GM13977 (cell line): ENCODE results near the gene ANKRD9.

ENCODE experiments used
- DNase-seq: peaks from one replicate; pipeline ENCODE4 v3.0.0; 2012; ENCODE audit warnings: low spot score
- CTCF ChIP-seq: IDR thresholded peaks from 2 replicates; pipeline ENCODE4 v1.5.1; 2012; ENCODE audit warnings: mild to moderate bottlenecking, control low read depth; ENCODE audit not compliant: insufficient read depth; ENCODE audit errors: extremely low read depth, missing control alignments
- in situ Hi-C: fragments of 300-500 bp; cut with MboI; formaldehyde crosslinking; loops from one replicate; pipeline ENCODE4 v1.12.0; 2022; ENCODE audit warnings: low sequenced_read_pairs, low pct_unique_long_range_greater_than_20kb, mixed read lengths, inconsistent platforms; ENCODE audit not compliant: unreplicated experiment

The ANKRD9 gene

DNA sequence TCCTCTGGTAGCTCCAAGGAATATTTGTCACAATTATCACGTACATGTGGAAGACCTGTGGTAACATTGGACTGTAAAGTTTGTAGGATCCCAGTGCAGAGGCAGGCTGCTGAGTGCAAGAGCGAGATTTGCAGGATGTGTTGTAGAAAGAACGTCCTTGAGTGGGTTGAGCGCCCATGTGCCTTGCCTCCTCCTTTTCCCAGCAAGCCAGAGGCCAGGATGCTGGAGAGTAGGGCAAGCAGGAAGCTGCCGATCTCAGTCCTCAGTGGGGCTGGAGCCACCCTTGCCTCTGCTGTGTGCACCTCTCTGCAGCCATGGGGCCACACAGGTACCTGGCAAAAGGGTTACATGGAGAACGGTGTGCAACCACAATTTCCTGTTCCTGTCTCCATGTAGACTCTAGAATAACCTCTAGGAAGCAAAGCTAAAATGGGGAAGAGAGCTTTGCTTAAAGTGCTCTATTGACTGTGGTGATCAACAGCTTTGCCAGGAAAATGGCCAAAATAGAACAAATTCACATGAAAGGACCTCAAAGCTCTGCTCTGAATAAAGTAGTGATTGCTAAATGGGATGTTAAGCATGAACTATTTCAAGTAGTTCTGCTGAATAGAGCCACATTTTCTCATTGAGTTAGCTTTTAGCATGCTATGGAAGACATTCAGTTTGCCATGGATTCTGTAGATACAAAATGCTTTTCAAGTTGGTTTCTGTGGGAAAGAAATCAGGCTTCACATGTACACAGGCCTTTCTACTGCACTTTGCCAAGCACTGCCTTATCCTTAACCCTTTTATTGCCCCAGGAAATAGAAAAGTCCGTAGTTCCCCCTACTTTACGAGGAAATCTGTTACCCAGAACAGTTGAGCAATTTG is 37.4 kb downstream of the ANKRD9 start:
- no peak for DNase-seq
- TF ChIP-seq CTCF: no peak
- in situ Hi-C loops: no loop called here

DNA sequence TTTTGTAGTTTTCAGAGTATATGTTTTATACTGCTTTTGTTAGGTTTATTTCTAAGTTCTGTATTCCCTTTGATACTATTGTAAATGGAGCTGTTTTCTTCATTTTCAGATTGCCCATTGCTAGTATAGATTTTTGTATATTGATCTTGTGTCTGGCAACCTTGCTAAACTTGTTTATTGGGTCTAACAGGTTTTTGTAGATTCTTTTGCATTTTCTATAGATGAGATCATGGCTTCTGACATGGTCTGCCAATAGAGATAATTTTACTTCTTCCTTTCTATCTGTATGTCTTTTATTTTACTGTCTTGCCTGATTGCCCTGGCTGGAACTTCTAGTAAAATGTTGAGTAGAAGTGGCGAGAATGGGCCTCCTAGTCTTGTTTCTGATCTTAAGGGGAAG is 40.3 kb downstream of the ANKRD9 start:
- in situ Hi-C loops: no loop called here
- no peak for TF ChIP-seq CTCF
- DNase-seq: no peak

DNA sequence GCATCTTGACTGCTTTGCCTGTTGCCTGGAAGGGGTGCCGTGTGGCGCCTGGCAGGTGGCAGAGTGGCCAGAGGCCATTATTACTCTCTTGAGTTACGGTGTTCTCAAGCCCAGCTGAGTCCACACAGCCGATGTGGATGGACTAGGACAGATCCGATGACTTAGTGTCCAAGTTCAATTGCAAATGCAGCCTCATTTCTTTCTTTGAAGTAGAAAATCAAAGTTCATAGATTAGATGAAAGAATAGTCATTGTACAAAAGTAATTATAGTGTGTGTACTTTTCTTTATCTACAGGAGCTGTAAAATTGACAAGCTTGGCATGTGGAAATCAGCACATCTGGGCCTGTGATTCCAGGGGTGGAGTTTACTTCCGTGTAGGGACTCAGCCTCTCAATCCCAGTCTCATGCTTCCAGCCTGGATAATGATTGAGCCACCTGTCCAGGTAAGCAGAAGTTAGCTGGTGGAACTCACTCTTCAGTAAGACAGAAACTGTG is 44.7 kb downstream of the ANKRD9 start:
- DNase-seq: no peak
- in situ Hi-C loops: no loop called here
- TF ChIP-seq CTCF: no peak

DNA sequence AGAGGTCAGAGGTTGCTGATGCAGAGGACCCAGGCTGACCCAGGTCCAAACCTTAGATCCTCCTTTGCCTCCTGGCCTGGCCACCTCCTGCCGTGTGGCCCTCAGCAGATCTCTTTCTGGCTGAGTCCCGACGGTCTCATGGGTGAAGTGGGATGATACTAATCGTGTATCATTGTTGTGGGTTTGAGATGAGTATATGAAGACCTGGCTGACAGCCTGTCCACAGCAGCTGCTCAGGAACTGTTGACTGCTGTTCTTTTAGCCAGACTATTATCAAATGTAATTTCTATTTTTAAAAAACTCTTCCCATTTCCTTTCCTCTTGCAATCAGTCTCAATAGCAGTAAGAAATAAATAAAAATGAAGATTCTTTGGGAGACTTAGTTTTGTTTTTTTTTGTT is 45.6 kb downstream of the ANKRD9 start:
- TF ChIP-seq CTCF: no peak
- in situ Hi-C loops: no loop called here
- no peak for DNase-seq

GRCh38 chr14:102462391-102462790 is 47.2 kb downstream of the ANKRD9 start:
- DNase-seq: no peak
- no peak for TF ChIP-seq CTCF
- in situ Hi-C loops: no loop called here

GRCh38 chr14:102461490-102462338 is 47.9 kb downstream of the ANKRD9 start:
- in situ Hi-C loops: no loop called here
- DNase-seq: no peak
- no peak for TF ChIP-seq CTCF
